HFFc6 (cell line): Measurements from ENCODE around the gene DST. TPM values are rescaled to one million over a fixed set of nuclear protein-coding genes. Genes with fewer than 3 reads are reported as not detected.

Experiments
- DNase-seq: peaks from one replicate; pipeline ENCODE4 v3.0.0-alpha.2; 2018
- H3K27ac Mint-ChIP-seq: 2 replicates; pipeline ENCODE4 v1.8.0; 2020; ENCODE audit warnings: mild to moderate bottlenecking, mixed read lengths
- H3K27me3 Mint-ChIP-seq: 2 replicates; pipeline ENCODE4 v1.8.0; 2021; ENCODE audit warnings: mild to moderate bottlenecking, moderate library complexity, mixed read lengths; ENCODE audit not compliant: insufficient read depth
- H3K36me3 Mint-ChIP-seq: 2 replicates; pipeline ENCODE4 v1.8.0; 2021; ENCODE audit warnings: low read depth, mixed read lengths
- H3K4me1 Mint-ChIP-seq: 2 replicates; pipeline ENCODE4 v1.8.0; 2020; ENCODE audit warnings: low read depth, mixed read lengths
- H3K4me3 Mint-ChIP-seq: 2 replicates; pipeline ENCODE4 v1.8.0; 2020; ENCODE audit warnings: mild to moderate bottlenecking, moderate library complexity, mixed read lengths
- H3K9me3 Mint-ChIP-seq: 2 replicates; pipeline ENCODE4 v1.8.0; 2020; ENCODE audit warnings: mild to moderate bottlenecking, mixed read lengths
- total RNA-seq, 6 experiments: library from RNA; stranded (reverse); fragmentation: NEBNext Ultra II Directional; extraction: Animal tissue kit (Norgen Biotek cat#: 25700); gene quantifications; 2 replicates in 1 of 6; 3 replicates in 5 of 6; pipeline ENCODE4 v1.2.3, GENCODE V29; 2021
- TF ChIP-seq, protein P1 (sequence below): fragments of 200-600 bp; sonication (generic); IDR thresholded peaks from 2 replicates; pipeline ENCODE4 v1.5.0; 2021; ENCODE audit warnings: antibody characterized with exemption, mild to moderate bottlenecking

The DST gene
- total RNA-seq, 6 experiments from 2014 or later = 246 to 408 (median 279) TPM

DNA sequence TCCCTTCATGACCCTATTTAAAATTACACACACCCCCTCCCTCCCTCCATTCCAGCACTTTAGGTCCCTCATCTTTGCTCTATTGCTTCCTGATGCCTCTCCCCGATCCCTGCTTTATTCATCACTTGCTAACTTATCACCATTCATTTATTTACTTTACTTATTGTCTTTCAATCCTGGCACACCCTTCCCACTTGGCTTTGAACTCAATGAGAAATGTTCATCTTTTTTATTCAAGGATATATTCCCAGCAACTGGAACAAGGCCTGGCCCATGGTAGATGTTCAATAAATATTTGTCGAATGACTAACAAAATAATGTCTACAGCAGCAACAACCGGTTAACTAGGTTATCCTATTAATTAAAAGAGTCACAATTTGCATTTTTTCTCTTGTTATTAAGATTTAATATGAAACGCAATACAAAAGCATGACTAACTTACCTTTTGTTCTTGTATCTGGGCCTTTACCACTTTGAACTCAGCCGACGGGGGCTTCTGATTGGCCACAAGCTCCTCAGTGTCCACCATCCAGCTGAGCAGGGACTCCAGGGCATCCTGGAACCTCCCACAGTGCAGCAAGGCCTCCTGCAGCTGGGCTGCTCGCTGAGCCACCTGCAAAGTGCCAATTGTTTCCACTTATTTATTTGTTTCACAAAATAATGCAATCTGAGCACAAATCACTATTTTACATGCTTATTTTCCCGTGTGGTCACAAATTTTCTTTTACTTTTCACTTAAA, 107.8 kb downstream of the DST start:
- Mint-ChIP-seq H3K27ac (peak overlapping the region; percentile 9; the same call in 1 of the 2 replicates), H3K36me3 (peaks cover 54% of the 10 kb centered on the region), H3K9me3 (no peaks in the 10 kb centered on the region; the same call in 1 of the 2 replicates), H3K27me3 (peaks cover 4% of the 10 kb centered on the region; the same call in 1 of the 2 replicates), H3K4me3 (no peak overlapping the region), H3K4me1 (peaks cover 36% of the 10 kb centered on the region)
- TF ChIP-seq, protein P1, sequence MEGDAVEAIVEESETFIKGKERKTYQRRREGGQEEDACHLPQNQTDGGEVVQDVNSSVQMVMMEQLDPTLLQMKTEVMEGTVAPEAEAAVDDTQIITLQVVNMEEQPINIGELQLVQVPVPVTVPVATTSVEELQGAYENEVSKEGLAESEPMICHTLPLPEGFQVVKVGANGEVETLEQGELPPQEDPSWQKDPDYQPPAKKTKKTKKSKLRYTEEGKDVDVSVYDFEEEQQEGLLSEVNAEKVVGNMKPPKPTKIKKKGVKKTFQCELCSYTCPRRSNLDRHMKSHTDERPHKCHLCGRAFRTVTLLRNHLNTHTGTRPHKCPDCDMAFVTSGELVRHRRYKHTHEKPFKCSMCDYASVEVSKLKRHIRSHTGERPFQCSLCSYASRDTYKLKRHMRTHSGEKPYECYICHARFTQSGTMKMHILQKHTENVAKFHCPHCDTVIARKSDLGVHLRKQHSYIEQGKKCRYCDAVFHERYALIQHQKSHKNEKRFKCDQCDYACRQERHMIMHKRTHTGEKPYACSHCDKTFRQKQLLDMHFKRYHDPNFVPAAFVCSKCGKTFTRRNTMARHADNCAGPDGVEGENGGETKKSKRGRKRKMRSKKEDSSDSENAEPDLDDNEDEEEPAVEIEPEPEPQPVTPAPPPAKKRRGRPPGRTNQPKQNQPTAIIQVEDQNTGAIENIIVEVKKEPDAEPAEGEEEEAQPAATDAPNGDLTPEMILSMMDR = no peak
- DNase-seq = no peak

DNA sequence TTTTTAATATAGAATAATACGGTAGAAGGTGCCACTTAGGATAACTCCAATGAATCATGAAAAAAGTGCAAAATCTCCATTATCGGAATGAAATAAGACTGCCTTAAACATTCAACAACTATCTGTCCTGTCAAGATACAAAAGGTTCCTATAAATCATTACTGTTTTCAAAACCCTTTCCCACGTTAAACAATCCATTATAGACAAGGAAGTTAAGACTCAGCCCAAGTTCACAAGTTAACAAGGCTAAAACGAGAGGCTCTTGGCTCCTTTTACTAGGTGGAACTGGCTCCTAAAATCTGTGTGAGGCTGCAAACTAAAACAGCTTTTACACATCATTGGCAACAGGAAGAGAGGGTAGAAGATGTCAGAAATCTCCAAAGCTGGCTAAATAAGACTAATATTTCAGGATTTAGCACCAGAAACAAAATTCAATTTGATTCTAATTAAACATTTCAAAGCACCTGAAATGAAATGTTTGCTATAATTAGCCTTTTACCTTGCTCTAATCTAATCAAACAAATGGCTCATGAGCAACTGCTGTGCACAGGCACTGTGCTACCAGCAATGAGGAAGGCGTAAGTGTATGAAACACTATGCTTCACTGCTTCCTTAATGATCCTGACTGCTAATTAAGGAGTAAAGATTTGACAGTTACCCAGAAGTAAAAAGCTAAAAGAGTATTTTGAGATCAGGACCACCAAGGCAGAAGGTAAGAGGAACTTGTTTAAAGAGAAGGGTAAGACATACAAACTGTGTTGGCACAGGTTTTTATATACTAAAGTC, 109.7 kb downstream of the DST start:
- H3K27ac Mint-ChIP-seq = peak overlapping the region; percentile 12; the same call in 1 of the 2 replicates
- peaks cover 10% of the 10 kb centered on the region; the same call in 1 of the 2 replicates for H3K27me3 Mint-ChIP-seq
- no peaks in the 10 kb centered on the region; the same call in 1 of the 2 replicates for H3K9me3 Mint-ChIP-seq
- DNase-seq = no peak
- TF ChIP-seq, protein P1 = no peak
- H3K4me1 Mint-ChIP-seq = peaks cover 55% of the 10 kb centered on the region
- no peak overlapping the region for H3K4me3 Mint-ChIP-seq
- peaks cover 65% of the 10 kb centered on the region for H3K36me3 Mint-ChIP-seq

DNA sequence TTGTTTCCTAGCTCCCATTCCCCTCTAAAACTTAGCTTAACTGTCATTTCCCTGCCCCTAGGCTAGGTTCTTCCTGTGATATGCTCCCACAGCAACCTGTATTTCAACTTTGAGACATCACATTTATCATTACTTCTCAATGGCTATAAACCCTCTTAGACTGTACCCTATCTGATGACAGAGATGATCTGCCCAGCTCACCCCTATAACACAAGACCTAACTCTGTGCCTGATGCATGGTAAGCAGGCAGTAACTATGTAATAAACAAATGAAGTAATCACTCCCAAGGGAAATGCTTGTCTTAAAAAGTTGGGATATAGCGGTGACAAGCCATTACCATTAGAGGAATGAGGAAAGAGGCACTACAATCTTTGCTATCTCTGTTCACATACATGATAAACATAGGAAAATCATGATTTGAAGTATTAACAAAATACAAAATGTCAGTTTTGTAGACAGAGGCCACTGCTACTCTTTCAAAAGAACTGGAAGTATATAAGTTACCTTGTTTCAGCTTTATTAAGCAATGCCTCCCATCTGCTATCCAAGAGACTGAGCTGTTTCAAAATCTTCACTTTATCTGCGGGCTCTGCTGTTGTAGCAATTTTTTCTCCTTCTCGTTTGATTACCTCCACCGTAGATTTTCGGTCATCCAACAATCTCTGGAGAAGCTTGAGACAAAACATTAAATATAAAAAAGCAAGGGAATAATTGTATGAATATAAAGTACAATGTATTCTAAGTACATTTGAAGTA, 110.7 kb downstream of the DST start:
- H3K9me3 Mint-ChIP-seq = no peaks in the 10 kb centered on the region; the same call in 1 of the 2 replicates
- H3K27ac Mint-ChIP-seq = peak overlapping the region; percentile 37; the same call in 1 of the 2 replicates
- H3K36me3 Mint-ChIP-seq = peaks cover 67% of the 10 kb centered on the region
- no peak for DNase-seq
- H3K4me1 Mint-ChIP-seq = peaks cover 65% of the 10 kb centered on the region
- TF ChIP-seq, protein P1 = no peak
- H3K27me3 Mint-ChIP-seq = peaks cover 10% of the 10 kb centered on the region; the same call in 1 of the 2 replicates
- no peak overlapping the region for H3K4me3 Mint-ChIP-seq

DNA sequence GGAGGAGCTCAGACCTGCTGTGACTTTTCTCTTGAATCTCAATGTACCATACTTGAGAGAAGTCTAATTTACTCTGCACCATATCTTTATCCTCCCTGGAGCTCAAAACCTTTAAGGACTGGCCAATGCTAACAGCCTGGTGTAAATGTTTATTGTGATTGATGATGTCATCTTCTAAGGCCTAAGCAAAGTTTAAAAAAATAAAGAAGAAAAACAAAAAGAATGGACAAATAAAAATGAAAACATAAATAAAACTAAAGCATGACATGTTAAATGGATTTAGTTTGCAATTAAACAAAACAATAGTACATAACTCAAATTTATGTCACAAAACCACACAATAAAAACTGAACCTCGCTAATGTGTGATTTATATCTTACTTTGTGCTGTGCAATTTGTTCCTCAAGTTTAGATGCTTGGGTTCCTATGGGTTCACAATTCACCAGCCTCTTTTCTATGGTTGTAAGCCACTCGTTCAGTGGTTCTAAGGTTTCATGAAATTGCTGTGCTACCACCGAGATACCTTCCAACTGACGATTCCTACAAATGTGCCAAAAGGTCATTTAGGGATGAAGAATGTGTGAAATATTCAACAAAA, 113.0 kb downstream of the DST start:
- TF ChIP-seq, protein P1 = no peak
- Mint-ChIP-seq H3K36me3 (peaks cover 65% of the 10 kb centered on the region), H3K4me1 (peaks cover 88% of the 10 kb centered on the region), H3K4me3 (peak overlapping the region; percentile 11; the same call in 1 of the 2 replicates), H3K9me3 (no peaks in the 10 kb centered on the region; the same call in 1 of the 2 replicates), H3K27ac (peak overlapping the region; percentile 95), H3K27me3 (peaks cover 10% of the 10 kb centered on the region; the same call in 1 of the 2 replicates)
- no peak for DNase-seq

DNA sequence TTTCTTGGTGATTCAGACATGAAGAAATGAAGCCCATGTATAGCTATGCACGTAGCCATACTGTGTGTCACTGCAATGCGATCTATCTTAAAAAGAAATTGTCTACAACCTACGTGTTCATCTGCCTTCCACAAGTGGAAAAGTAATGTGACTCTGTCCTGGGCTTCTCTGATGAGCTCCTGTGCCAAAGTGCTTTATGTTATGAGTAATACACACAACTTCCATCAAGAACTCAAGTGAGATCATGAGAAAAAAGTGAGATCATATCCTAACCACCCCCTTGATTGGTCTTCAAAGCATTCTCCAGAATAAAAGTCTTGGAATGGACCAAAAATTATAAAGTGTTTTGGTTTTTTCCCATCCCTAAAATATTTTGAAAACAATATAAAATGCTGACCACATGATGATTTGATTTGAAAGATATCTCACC, 114.3 kb downstream of the DST start:
- H3K9me3 Mint-ChIP-seq = no peaks in the 10 kb centered on the region; the same call in 1 of the 2 replicates
- TF ChIP-seq, protein P1 = no peak
- peaks cover 100% of the 10 kb centered on the region for H3K4me1 Mint-ChIP-seq
- peak overlapping the region; percentile 72 for H3K4me3 Mint-ChIP-seq
- peaks cover 10% of the 10 kb centered on the region; the same call in 1 of the 2 replicates for H3K27me3 Mint-ChIP-seq
- peak overlapping the region; percentile 95 for H3K27ac Mint-ChIP-seq
- peaks cover 61% of the 10 kb centered on the region for H3K36me3 Mint-ChIP-seq
- DNase-seq = peak; percentile 98
